Smooth muscle cell (in vitro differentiated cells): ENCODE measurements around the gene PLPP4. TPM values are rescaled to one million over a fixed set of nuclear protein-coding genes. Genes with fewer than 3 reads are reported as not detected.
A peak's percentile ranks its signal among the peaks of the same experiment; 100 is the strongest.

Experiments
- DNase-seq: peaks from one replicate; lab custom pipeline; 2025; ENCODE audit not compliant: unreplicated experiment; lab: John Stamatoyannopoulos, UW
- H2AFZ ChIP-seq: fragments of 200-600 bp; sonication (generic); 2 replicates; pipeline ENCODE4 v1.6.0; 2016; ENCODE audit warnings: antibody characterized with exemption, low read depth, mild to moderate bottlenecking
- H3F3A ChIP-seq: fragments of 200-600 bp; sonication (generic); 2 replicates; pipeline ENCODE4 v1.6.0; 2017; ENCODE audit warnings: antibody characterized with exemption, low read depth
- H3K27ac ChIP-seq: fragments of 200-600 bp; sonication (generic); 2 replicates; pipeline ENCODE4 v1.5.1; 2016; ENCODE audit warnings: low read depth, mild to moderate bottlenecking
- H3K27me3 ChIP-seq: fragments of 200-600 bp; sonication (generic); 2 replicates; pipeline ENCODE4 v1.6.1; 2016; ENCODE audit warnings: low read depth, mild to moderate bottlenecking
- H3K36me3 ChIP-seq: fragments of 200-600 bp; sonication (generic); 2 replicates; pipeline ENCODE4 v1.5.1; 2016; ENCODE audit warnings: low read depth
- H3K4me1 ChIP-seq: fragments of 200-600 bp; sonication (generic); 2 replicates; pipeline ENCODE4 v1.5.1; 2016; ENCODE audit warnings: low read depth
- H3K4me2 ChIP-seq: fragments of 200-600 bp; sonication (generic); 2 replicates; pipeline ENCODE4 v1.6.0; 2016; ENCODE audit warnings: mild to moderate bottlenecking
- H3K4me3 ChIP-seq: fragments of 200-600 bp; sonication (generic); 2 replicates; pipeline ENCODE4 v1.5.1; 2016; ENCODE audit warnings: mild to moderate bottlenecking
- H3K79me2 ChIP-seq: fragments of 200-600 bp; sonication (generic); 2 replicates; pipeline ENCODE4 v1.6.0; 2016; ENCODE audit warnings: low read depth, mild to moderate bottlenecking
- H3K9ac ChIP-seq: fragments of 200-600 bp; sonication (generic); 2 replicates; pipeline ENCODE4 v1.6.0; 2016; ENCODE audit warnings: low read depth
- H3K9me3 ChIP-seq: fragments of 200-600 bp; sonication (generic); replicated peaks from 2 replicates; pipeline ENCODE4 v1.5.1; 2016; ENCODE audit warnings: low read depth
- H4K20me1 ChIP-seq: fragments of 200-600 bp; sonication (generic); 2 replicates; pipeline ENCODE4 v1.6.0; 2016; ENCODE audit warnings: low read depth
- WGBS: methylation state at CpG from one replicate; pipeline ENCODE4 v1.1.7; 2016; ENCODE audit warnings: low lambda C conversion rate; 5-methylcytosine and 5-hydroxymethylcytosine counted together
- polyA plus RNA-seq: library from polyadenylated mRNA; unstranded; fragments of >200 nt; fragmentation: Nextera tagmentation; extraction: Ambion mirVana; gene quantifications from 2 replicates; pipeline ENCODE4 v1.2.1, GENCODE V29; 2016
- total RNA-seq: library from RNA; depleted of rRNA; stranded (reverse); fragments of >200 nt; gene quantifications from 2 replicates; pipeline ENCODE4 v1.2.3, GENCODE V29; 2014
- TF ChIP-seq, protein P1 (sequence below): fragments of 200-600 bp; sonication (generic); IDR thresholded peaks from 2 replicates; pipeline ENCODE4 v1.5.1; 2017; ENCODE audit warnings: borderline replicate concordance, mild to moderate bottlenecking, antibody characterized with exemption; ENCODE audit not compliant: insufficient read depth, poor library complexity, severe bottlenecking

PLPP4 gene
- total and polyA plus RNA-seq, 2 experiments from 2014 or later = 27.2 to 33.5 TPM

DNA sequence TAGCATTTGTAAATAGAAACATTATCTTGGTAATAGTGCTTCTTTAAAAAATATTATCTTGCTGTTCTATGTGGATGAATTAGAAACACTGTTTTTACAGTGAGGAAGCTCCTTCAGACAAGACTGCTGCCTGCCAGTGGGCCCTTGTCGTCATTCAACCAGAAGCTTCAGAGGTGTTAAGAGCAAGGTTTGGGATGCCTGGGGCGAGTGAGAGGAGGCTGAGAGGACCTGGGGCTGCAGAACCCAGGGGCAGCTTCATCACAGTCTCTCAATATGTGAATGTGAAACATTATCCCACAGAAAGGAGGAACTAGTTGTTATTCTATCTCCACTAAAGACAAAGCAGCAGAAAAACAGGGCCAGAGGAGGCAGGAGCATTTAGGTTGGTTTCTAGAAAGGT is 8.1 kb downstream of the PLPP4 start:
- Histone ChIP-seq H3K4me3 (no peak overlapping the region), H3K4me2 (no peak overlapping the region), H3K79me2 (peaks cover 16% of the 10 kb centered on the region), H3K27ac (no peak overlapping the region), H3K36me3 (no peaks in the 10 kb centered on the region), H3K9ac (no peak overlapping the region), H3K9me3 (no peaks in the 10 kb centered on the region), H3K4me1 (peaks cover 5% of the 10 kb centered on the region), H2AFZ (no peak overlapping the region), H4K20me1 (no peaks in the 10 kb centered on the region), H3F3A (peaks cover 5% of the 10 kb centered on the region), H3K27me3 (no peaks in the 10 kb centered on the region)
- TF ChIP-seq, protein P1, sequence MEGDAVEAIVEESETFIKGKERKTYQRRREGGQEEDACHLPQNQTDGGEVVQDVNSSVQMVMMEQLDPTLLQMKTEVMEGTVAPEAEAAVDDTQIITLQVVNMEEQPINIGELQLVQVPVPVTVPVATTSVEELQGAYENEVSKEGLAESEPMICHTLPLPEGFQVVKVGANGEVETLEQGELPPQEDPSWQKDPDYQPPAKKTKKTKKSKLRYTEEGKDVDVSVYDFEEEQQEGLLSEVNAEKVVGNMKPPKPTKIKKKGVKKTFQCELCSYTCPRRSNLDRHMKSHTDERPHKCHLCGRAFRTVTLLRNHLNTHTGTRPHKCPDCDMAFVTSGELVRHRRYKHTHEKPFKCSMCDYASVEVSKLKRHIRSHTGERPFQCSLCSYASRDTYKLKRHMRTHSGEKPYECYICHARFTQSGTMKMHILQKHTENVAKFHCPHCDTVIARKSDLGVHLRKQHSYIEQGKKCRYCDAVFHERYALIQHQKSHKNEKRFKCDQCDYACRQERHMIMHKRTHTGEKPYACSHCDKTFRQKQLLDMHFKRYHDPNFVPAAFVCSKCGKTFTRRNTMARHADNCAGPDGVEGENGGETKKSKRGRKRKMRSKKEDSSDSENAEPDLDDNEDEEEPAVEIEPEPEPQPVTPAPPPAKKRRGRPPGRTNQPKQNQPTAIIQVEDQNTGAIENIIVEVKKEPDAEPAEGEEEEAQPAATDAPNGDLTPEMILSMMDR = no peak
- 81% methylated on average over 2 of the region's 2 CpGs for WGBS
- DNase-seq = no peak

GRCh38 chr10:120466006-120466405 is 9.0 kb downstream of the PLPP4 start:
- Histone ChIP-seq H3F3A (no peaks in the 10 kb centered on the region), H3K27me3 (no peaks in the 10 kb centered on the region), H3K9ac (no peak overlapping the region), H3K4me3 (no peak overlapping the region), H4K20me1 (no peaks in the 10 kb centered on the region), H3K4me1 (peaks cover 4% of the 10 kb centered on the region), H3K4me2 (no peak overlapping the region), H3K27ac (no peak overlapping the region), H3K9me3 (no peaks in the 10 kb centered on the region), H3K79me2 (peaks cover 21% of the 10 kb centered on the region), H2AFZ (no peak overlapping the region), H3K36me3 (no peaks in the 10 kb centered on the region)
- 98% methylated on average over 2 of the region's 2 CpGs for WGBS
- DNase-seq = no peak
- TF ChIP-seq, protein P1 = no peak

GRCh38 chr10:120473593-120473992 is 16.6 kb downstream of the PLPP4 start:
- TF ChIP-seq, protein P1 = no peak
- Histone ChIP-seq H3K27ac (no peak overlapping the region), H3K4me1 (no peaks in the 10 kb centered on the region)

DNA sequence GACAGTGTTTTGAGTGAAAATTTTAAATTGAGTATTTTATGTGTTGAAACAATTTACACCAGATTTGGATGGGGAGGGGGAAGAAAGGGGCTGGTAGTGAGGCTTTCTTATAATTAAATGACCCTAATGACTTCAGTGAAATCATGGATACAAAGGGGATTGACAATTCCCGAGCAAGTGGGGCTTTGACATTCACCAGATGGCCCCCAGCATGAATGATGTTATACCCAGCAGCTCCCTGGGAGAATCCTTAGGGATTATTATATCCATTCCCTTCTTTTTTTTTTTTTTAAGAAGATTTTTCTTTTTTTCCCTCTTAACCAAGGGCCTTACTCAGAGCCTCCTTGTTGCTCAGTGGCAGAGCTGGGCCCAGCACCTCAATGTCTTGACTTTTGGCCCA is 17.9 kb downstream of the PLPP4 start:
- no peak overlapping the region for H3K9ac ChIP-seq
- H3K9me3 ChIP-seq = no peaks in the 10 kb centered on the region
- H3K4me1 ChIP-seq = no peaks in the 10 kb centered on the region
- H3K27me3 ChIP-seq = no peaks in the 10 kb centered on the region
- H2AFZ ChIP-seq = no peak overlapping the region
- peak overlapping the region; percentile 33 for H3K4me2 ChIP-seq
- H4K20me1 ChIP-seq = no peaks in the 10 kb centered on the region
- peaks cover 3% of the 10 kb centered on the region for H3F3A ChIP-seq
- peak overlapping the region; percentile 46 for H3K27ac ChIP-seq
- TF ChIP-seq, protein P1 = no peak
- H3K4me3 ChIP-seq = no peak overlapping the region
- no peak for DNase-seq
- H3K79me2 ChIP-seq = peaks cover 11% of the 10 kb centered on the region
- H3K36me3 ChIP-seq = no peaks in the 10 kb centered on the region
- WGBS = 40% methylated on average over 1 of the region's 1 CpG

More at GRCh38 chr10:120473593-120473992, 16.6 kb downstream of the PLPP4 start:
- no peak for DNase-seq
- 77% methylated on average over 4 of the region's 4 CpGs for WGBS
- Histone ChIP-seq H4K20me1 (no peaks in the 10 kb centered on the region), H2AFZ (no peak overlapping the region), H3K36me3 (no peaks in the 10 kb centered on the region), H3K4me3 (no peak overlapping the region), H3F3A (peaks cover 3% of the 10 kb centered on the region), H3K9ac (no peak overlapping the region), H3K79me2 (peaks cover 13% of the 10 kb centered on the region), H3K4me2 (no peak overlapping the region), H3K9me3 (no peaks in the 10 kb centered on the region), H3K27me3 (no peaks in the 10 kb centered on the region)
